ENCODE measurements around the gene ALDH9A1.

GRCh38 chr1:165648919-165649572 lies 49.3 kb downstream of the ALDH9A1 start:
- TF ChIP-seq CTCF (conservative IDR thresholded peaks at IDR 0.05 in 1 of 2, IDR thresholded peaks at IDR 0.05 in 1 of 2; ENCODE audit: low read depth in 1 of 2, low read length in 2 of 2) (no peak), EZH2 (IDR thresholded peaks at IDR 0.05; ENCODE audit: low read length, missing control alignments) (no peak)
